ENCODE measurements around the gene PIKFYVE.
"Not testable (repeated sequence)": the region's sequence is repeated elsewhere in the genome, so short reads cannot be mapped to it uniquely, and the experiment has no call there.

The PIKFYVE gene

GRCh38 chr2:208360259-208361076 is 94.4 kb downstream of the PIKFYVE start:
- no peak for DNase-seq (ENCODE audit: low read depth)

GRCh38 chr2:208361077-208361441 is 95.0 kb downstream of the PIKFYVE start:
- DNase-seq (ENCODE audit: low read depth) = no peak

GRCh38 chr2:208363485-208363884 is 97.4 kb downstream of the PIKFYVE start:
- peak; percentile 61 for DNase-seq (ENCODE audit: low read depth)

- no peak for DNase-seq (ENCODE audit: low read depth)
Observed at GRCh38 chr2:208366215-208367127, 100.4 kb downstream of the PIKFYVE start.

- no peak for DNase-seq (ENCODE audit: low read depth)
Observed at GRCh38 chr2:208369091-208369490, 103.0 kb downstream of the PIKFYVE start.

GRCh38 chr2:208370881-208371633 is 105.0 kb downstream of the PIKFYVE start:
- DNase-seq (ENCODE audit: low read depth) = peak; percentile 41

- no peak for DNase-seq (ENCODE audit: low read depth)
Observed at GRCh38 chr2:208371634-208371935, 105.5 kb downstream of the PIKFYVE start.

GRCh38 chr2:208373460-208374089 is 107.5 kb downstream of the PIKFYVE start:
- DNase-seq (ENCODE audit: low read depth) = peak; percentile 41

GRCh38 chr2:208375491-208376068 is 109.5 kb downstream of the PIKFYVE start:
- no peak for DNase-seq (ENCODE audit: low read depth)

GRCh38 chr2:208377344-208377860 is 111.3 kb downstream of the PIKFYVE start:
- DNase-seq (ENCODE audit: low read depth) = not testable (repeated sequence)

GRCh38 chr2:208379192-208379591 is 113.1 kb downstream of the PIKFYVE start:
- no peak for DNase-seq (ENCODE audit: low read depth)

- no peak for DNase-seq (ENCODE audit: low read depth)
Observed at GRCh38 chr2:208384637-208385036, 118.6 kb downstream of the PIKFYVE start.

GRCh38 chr2:208386541-208386940 is 120.5 kb downstream of the PIKFYVE start:
- DNase-seq (ENCODE audit: low read depth) = no peak

GRCh38 chr2:208389940-208390339 is 123.9 kb downstream of the PIKFYVE start:
- no peak for DNase-seq (ENCODE audit: low read depth)

GRCh38 chr2:208392300-208392699 is 126.2 kb downstream of the PIKFYVE start:
- no peak for DNase-seq (ENCODE audit: low read depth)

GRCh38 chr2:208396796-208397195 is 130.7 kb downstream of the PIKFYVE start:
- DNase-seq (ENCODE audit: low read depth) = not testable (repeated sequence)

- DNase-seq (ENCODE audit: low read depth) = no peak
Observed at GRCh38 chr2:208399201-208399600, 133.1 kb downstream of the PIKFYVE start.

GRCh38 chr2:208406474-208407451 is 140.7 kb downstream of the PIKFYVE start, which contains the start of gene PTH2R:
TSS of gene PTH2R (plus strand) at chr2:208406792. CDS start at chr2:208407044, 252 bp downstream.
- no peak for DNase-seq (ENCODE audit: low read depth)

GRCh38 chr2:208407667-208408066 is 141.6 kb downstream of the PIKFYVE start:
- DNase-seq (ENCODE audit: low read depth) = no peak

All from fibroblast of gingiva (primary cell).